Vagina (tissue), 2 donors: Measurements from ENCODE around the gene APPBP2.

Experiments used
- POLR2AphosphoS5 ChIP-seq, 2 donors: sonication (generic); formaldehyde crosslinking; IDR thresholded peaks; one replicate each; pipeline ENCODE4 v1.9.0; 2017; ENCODE audit warnings: antibody characterized with exemption in 2 of 2, mild to moderate bottlenecking in 2 of 2, low read depth in 1 of 2; ENCODE audit not compliant: insufficient read depth in 1 of 2
- TF ChIP-seq, protein P1 (sequence below), 3 experiments: fragments of 450-650 bp in 2 of 3; fragments of 200-600 bp in 1 of 3; sonication (generic) in 1 of 3; IDR thresholded peaks; one replicate each; pipeline ENCODE4 v1.5.1; 2017 to 2019; ENCODE audit warnings: antibody characterized with exemption in 3 of 3, mild to moderate bottlenecking in 2 of 3, moderate library complexity in 2 of 3

GRCh38 chr17:60573236-60574051 lies 47.4 kb upstream of the APPBP2 start:
- TF ChIP-seq POLR2AphosphoS5 (IDR thresholded peaks at IDR 0.05; ENCODE audit: insufficient read depth in 1 of 2, low read depth in 1 of 2): peak in 1 of 2 donors; percentile 35
- TF ChIP-seq, protein P1, sequence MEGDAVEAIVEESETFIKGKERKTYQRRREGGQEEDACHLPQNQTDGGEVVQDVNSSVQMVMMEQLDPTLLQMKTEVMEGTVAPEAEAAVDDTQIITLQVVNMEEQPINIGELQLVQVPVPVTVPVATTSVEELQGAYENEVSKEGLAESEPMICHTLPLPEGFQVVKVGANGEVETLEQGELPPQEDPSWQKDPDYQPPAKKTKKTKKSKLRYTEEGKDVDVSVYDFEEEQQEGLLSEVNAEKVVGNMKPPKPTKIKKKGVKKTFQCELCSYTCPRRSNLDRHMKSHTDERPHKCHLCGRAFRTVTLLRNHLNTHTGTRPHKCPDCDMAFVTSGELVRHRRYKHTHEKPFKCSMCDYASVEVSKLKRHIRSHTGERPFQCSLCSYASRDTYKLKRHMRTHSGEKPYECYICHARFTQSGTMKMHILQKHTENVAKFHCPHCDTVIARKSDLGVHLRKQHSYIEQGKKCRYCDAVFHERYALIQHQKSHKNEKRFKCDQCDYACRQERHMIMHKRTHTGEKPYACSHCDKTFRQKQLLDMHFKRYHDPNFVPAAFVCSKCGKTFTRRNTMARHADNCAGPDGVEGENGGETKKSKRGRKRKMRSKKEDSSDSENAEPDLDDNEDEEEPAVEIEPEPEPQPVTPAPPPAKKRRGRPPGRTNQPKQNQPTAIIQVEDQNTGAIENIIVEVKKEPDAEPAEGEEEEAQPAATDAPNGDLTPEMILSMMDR (IDR thresholded peaks at IDR 0.05): no peak
